HCT116 (cell line): Measurements from ENCODE around the gene ANKRD44. TPM values are rescaled to one million over a fixed set of nuclear protein-coding genes. Genes with fewer than 3 reads are reported as not detected.

ENCODE experiments used
- ATAC-seq: fragments of 200-7000 bp; cut with Tn5 transposase; 2 replicates; pipeline ENCODE4 v1.9.1; 2020; ENCODE audit warnings: mild to moderate bottlenecking, moderate library complexity
- BruUV-seq: library from RNA; stranded (reverse); fragments of 400-500 nt; replicated peaks from 2 replicates; lab custom pipeline; 2021; lab: Mats Ljungman, UMichigan
- CTCF ChIA-PET: fragments of 300-600 bp; sonication (Branson Sonifier 250); formaldehyde crosslinking; loops from one replicate; lab custom pipeline; 2021; ENCODE audit warnings: antibody characterized with exemption; lab: Charles Lee
- POLR2A ChIA-PET: fragments of 300-600, 350-600 bp; sonication (Branson Sonifier 250); formaldehyde crosslinking; loops from one replicate; lab custom pipeline; 2021; ENCODE audit warnings: antibody characterized with exemption; lab: Charles Lee
- RAD21 ChIA-PET, 2 experiments: fragments of 300-600 bp; sonication (Branson Sonifier 250); formaldehyde crosslinking; loops; one replicate each; lab custom pipeline; 2023; ENCODE audit warnings: low total read pairs in 2 of 2; ENCODE audit not compliant: uncharacterized antibody in 2 of 2, unreplicated experiment in 2 of 2, low non-redundant PET in 1 of 2; lab: Charles Lee
- DNase-seq: peaks from one replicate; pipeline ENCODE4 v3.0.0-alpha.2; 2010; ENCODE audit warnings: low read depth, low spot score
- H2AFZ ChIP-seq: fragments of 200-600 bp; shearing (Covaris generic), sonication (generic); 2 replicates; pipeline ENCODE4 v1.6.1; 2017; ENCODE audit warnings: low read depth, mixed run types, mixed read lengths, antibody characterized with exemption, low read length; ENCODE audit not compliant: poor library complexity, severe bottlenecking
- H3K27ac ChIP-seq: 2 replicates; pipeline ENCODE4 v1.5.1; 2012; ENCODE audit warnings: low read depth, low read length
- H3K27me3 ChIP-seq: fragments of 200-600 bp; sonication (generic); 2 replicates; pipeline ENCODE4 v1.6.1; 2016; ENCODE audit warnings: mixed run types, low read length, mixed read lengths; ENCODE audit not compliant: insufficient read depth
- H3K36me3 ChIP-seq, 2 experiments: fragments of 200-500 bp in 1 of 2; fragments of 200-600 bp in 1 of 2; sonication (Bioruptor generic) in 1 of 2; sonication (generic) in 1 of 2; 2 replicates each; pipeline versions ENCODE4 v1.5.1 to v1.6.1; 2014 to 2016; ENCODE audit warnings: low read length in 2 of 2, inconsistent platforms in 1 of 2, mixed read lengths in 1 of 2, mixed run types in 1 of 2; ENCODE audit not compliant: insufficient read depth in 2 of 2, control insufficient read depth in 1 of 2
- H3K4me1 ChIP-seq, 2 experiments: fragments of 200-600 bp in 1 of 2; sonication (generic) in 1 of 2; 2 replicates each; pipeline versions ENCODE4 v1.5.1 to v1.6.1; 2012 to 2017; ENCODE audit warnings: low read length in 2 of 2, inconsistent platforms in 1 of 2, mild to moderate bottlenecking in 1 of 2, mixed read lengths in 1 of 2, mixed run types in 1 of 2, moderate library complexity in 1 of 2; ENCODE audit not compliant: insufficient read depth in 2 of 2, control insufficient read depth in 1 of 2
- H3K4me2 ChIP-seq: fragments of 200-600 bp; sonication (generic); 2 replicates; pipeline ENCODE4 v1.6.1; 2017; ENCODE audit warnings: mixed run types, low read length, mixed read lengths
- H3K4me3 ChIP-seq, 2 experiments: fragments of 200-600 bp in 1 of 2; sonication (generic) in 1 of 2; replicated peaks in 1 of 2; 2 replicates each; pipeline ENCODE4 v1.5.1; 2011 to 2016; ENCODE audit warnings: low read length in 2 of 2, control low read depth in 1 of 2, low read depth in 1 of 2, mild to moderate bottlenecking in 1 of 2, mixed read lengths in 1 of 2, mixed run types in 1 of 2
- H3K79me2 ChIP-seq: fragments of 200-600 bp; sonication (generic); 2 replicates; pipeline ENCODE4 v1.6.1; 2017; ENCODE audit warnings: mild to moderate bottlenecking, mixed run types, low read length, moderate library complexity, mixed read lengths; ENCODE audit not compliant: insufficient read depth
- H3K9ac ChIP-seq: fragments of 200-600 bp; sonication (generic); 2 replicates; pipeline ENCODE4 v1.6.1; 2016; ENCODE audit warnings: low read length, mixed read lengths
- H3K9me2 ChIP-seq: fragments of 200-600 bp; sonication (generic), shearing (Covaris generic); 2 replicates; pipeline ENCODE4 v1.6.1; 2017; ENCODE audit warnings: mixed run types, mild to moderate bottlenecking, moderate library complexity; ENCODE audit not compliant: insufficient read depth
- H3K9me3 ChIP-seq, 2 experiments: fragments of 200-500 bp in 1 of 2; fragments of 200-600 bp in 1 of 2; sonication (Bioruptor generic) in 1 of 2; sonication (generic) in 1 of 2; 2 replicates each; pipeline ENCODE4 v1.6.1; 2014 to 2017; ENCODE audit warnings: low read length in 2 of 2, mixed read lengths in 2 of 2, inconsistent platforms in 1 of 2, low read depth in 1 of 2, mild to moderate bottlenecking in 1 of 2, mixed run types in 1 of 2, moderate library complexity in 1 of 2; ENCODE audit not compliant: control insufficient read depth in 1 of 2, insufficient read depth in 1 of 2
- H4K20me1 ChIP-seq: fragments of 200-600 bp; sonication (generic), shearing (Covaris generic); 2 replicates; pipeline ENCODE4 v1.6.1; 2017; ENCODE audit warnings: mixed run types, mild to moderate bottlenecking, moderate library complexity; ENCODE audit not compliant: insufficient read depth
- ATF3 ChIP-seq: IDR thresholded peaks from 2 replicates; pipeline ENCODE4 v1.6.1; 2012
- CEBPB ChIP-seq: IDR thresholded peaks from 2 replicates; pipeline ENCODE4 v1.6.1; 2012; ENCODE audit warnings: low read depth
- EGR1 ChIP-seq: IDR thresholded peaks from 2 replicates; pipeline ENCODE4 v1.6.1; 2012; ENCODE audit warnings: low read depth
- EZH2 ChIP-seq: fragments of 200-600 bp; sonication (generic); IDR thresholded peaks from 2 replicates; pipeline ENCODE4 v1.6.1; 2017; ENCODE audit warnings: antibody characterized with exemption, mixed run types
- EZH2phosphoT487 ChIP-seq: fragments of 200-600 bp; IDR thresholded peaks from 2 replicates; pipeline ENCODE4 v1.6.1; 2018; ENCODE audit warnings: antibody characterized with exemption, borderline replicate concordance
- FOSL1 ChIP-seq: IDR thresholded peaks from 2 replicates; pipeline ENCODE4 v1.6.1; 2012; ENCODE audit warnings: low read depth
- JUND ChIP-seq: IDR thresholded peaks from 2 replicates; pipeline ENCODE4 v1.6.1; 2012
- MAX ChIP-seq: IDR thresholded peaks from 2 replicates; pipeline ENCODE4 v1.6.1; 2012
- POLR2A ChIP-seq: IDR thresholded peaks from 2 replicates; pipeline ENCODE4 v1.7.0; 2011; ENCODE audit warnings: borderline replicate concordance; ENCODE audit not compliant: insufficient read depth, insufficient read length; ENCODE audit errors: extremely low read depth
- POLR2AphosphoS5 ChIP-seq: IDR thresholded peaks from 2 replicates; pipeline ENCODE4 v1.6.1; 2011; ENCODE audit warnings: mild to moderate bottlenecking, low read depth, low read length, moderate library complexity
- RAD21 ChIP-seq: IDR thresholded peaks from 2 replicates; pipeline ENCODE4 v1.6.1; 2012; ENCODE audit warnings: low read depth, mild to moderate bottlenecking
- REST ChIP-seq: IDR thresholded peaks from 2 replicates; pipeline ENCODE4 v1.6.1; 2012; ENCODE audit warnings: low read depth
- SIN3A ChIP-seq: IDR thresholded peaks from 2 replicates; pipeline ENCODE4 v1.6.1; 2012; ENCODE audit warnings: low read depth
- SP1 ChIP-seq: IDR thresholded peaks from 2 replicates; pipeline ENCODE4 v1.6.1; 2012; ENCODE audit warnings: low read depth
- SRF ChIP-seq: IDR thresholded peaks from 2 replicates; pipeline ENCODE4 v1.6.1; 2012; ENCODE audit warnings: low read depth
- ZBTB33 ChIP-seq: IDR thresholded peaks from 2 replicates; pipeline ENCODE4 v1.6.1; 2011; ENCODE audit warnings: mild to moderate bottlenecking, low read length, moderate library complexity; ENCODE audit not compliant: insufficient replicate concordance; ENCODE audit errors: extremely low read depth
- ZNF274 ChIP-seq: fragments of 200-500 bp; sonication (Bioruptor generic); IDR thresholded peaks from 2 replicates; pipeline ENCODE4 v1.6.1; 2014; ENCODE audit warnings: mild to moderate bottlenecking, low read depth, low read length, inconsistent platforms
- intact Hi-C: fragments of 100-400 bp; cut with micrococcal nuclease; formaldehyde crosslinking; loops from 2 replicates; pipeline ENCODE4 v1.10.0; 2022
- total RNA-seq: library from RNA; stranded (reverse); gene quantifications from one replicate; pipeline ENCODE4 v1.2.1, GENCODE V29; 2021; ENCODE audit not compliant: unreplicated experiment

ANKRD44 gene
- total RNA-seq, 1 experiment from 2014 or later = 2.7 TPM

GRCh38 chr2:196952936-196953335 lies 357.6 kb downstream of the ANKRD44 start:
- ChIA-PET RAD21 (no interaction called here), CTCF (no interaction called here), POLR2A (no interaction called here)
- Histone ChIP-seq H3K27me3 (no peaks in the 10 kb centered on the region), H3K9me2 (no peaks in the 10 kb centered on the region), H3K4me2 (no peak overlapping the region), H3K4me1 (no peaks in the 10 kb centered on the region), H3K9ac (no peak overlapping the region), H3K27ac (no peak overlapping the region), H3K36me3 (no peaks in the 10 kb centered on the region), H3K79me2 (no peaks in the 10 kb centered on the region), H4K20me1 (no peaks in the 10 kb centered on the region), H2AFZ (no peak overlapping the region), H3K9me3 (no peaks in the 10 kb centered on the region), H3K4me3 (no peak overlapping the region)
- no peak for ATAC-seq
- TF ChIP-seq SP1 (no peak), CEBPB (no peak), SRF (no peak), RAD21 (no peak), POLR2A (no peak), REST (no peak), SIN3A (no peak), POLR2AphosphoS5 (no peak), EZH2phosphoT487 (no peak), ZBTB33 (no peak), FOSL1 (no peak), MAX (no peak), EZH2 (no peak), EGR1 (no peak), ZNF274 (no peak), ATF3 (no peak), JUND (no peak)
- intact Hi-C loops = no loop called here
- BruUV-seq = no TSS peak
- no peak for DNase-seq
